ENCODE data around the gene HIVEP2. TPM values are rescaled to one million over a fixed set of nuclear protein-coding genes. Genes with fewer than 3 reads are reported as not detected.

The HIVEP2 gene
- total and polyA plus RNA-seq, 2 donors (not counting 1 experiment from before 2014, with no cell fraction given), result 5.0 to 14.4 TPM

DNA sequence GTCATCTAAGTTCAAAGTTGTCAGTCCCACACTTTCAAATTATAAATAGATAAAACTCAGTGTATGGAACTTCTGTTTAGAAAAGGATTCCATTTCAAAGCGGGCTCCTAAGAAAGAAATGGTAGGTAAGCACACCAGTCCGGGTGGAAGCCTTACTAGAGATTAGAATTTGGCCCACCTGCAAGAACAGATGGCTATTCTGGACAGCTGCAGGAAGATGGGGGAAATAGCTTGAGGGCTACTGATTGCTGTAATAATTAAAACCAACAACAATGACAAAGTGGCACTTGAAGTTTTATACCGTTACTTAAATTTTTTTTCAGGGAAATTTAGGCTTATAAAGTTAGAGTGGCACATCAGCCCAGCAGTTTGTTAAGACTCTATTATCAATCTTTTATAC is 83.3 kb downstream of the HIVEP2 start:
- TF ChIP-seq EZH2 (IDR thresholded peaks at IDR 0.05; ENCODE audit: low read length, missing control alignments), result no peak
- TF ChIP-seq CTCF (conservative IDR thresholded peaks at IDR 0.05 in 1 of 2, IDR thresholded peaks at IDR 0.05 in 1 of 2; ENCODE audit: low read depth in 1 of 2, low read length in 2 of 2), result no peak
- Histone ChIP-seq H4K20me1 (ENCODE audit: control insufficient read depth, extremely low read depth, insufficient read depth, low read length) (no peaks in the 10 kb centered on the region), H3K4me1 (ENCODE audit: control insufficient read depth, extremely low read depth, insufficient read depth, low read length) (no peaks in the 10 kb centered on the region), H3K27ac (ENCODE audit: insufficient read depth, low read length) (no peak overlapping the region), H3K9me3 (ENCODE audit: control insufficient read depth, insufficient read depth, low read depth, low read length) (no peaks in the 10 kb centered on the region), H3K79me2 (ENCODE audit: control insufficient read depth, insufficient read depth, low read length) (no peaks in the 10 kb centered on the region), H2AFZ (ENCODE audit: low read length) (no peak overlapping the region), H3K36me3 (ENCODE audit: control insufficient read depth, insufficient read depth, low read length) (no peaks in the 10 kb centered on the region), H3K9ac (ENCODE audit: insufficient read depth, low read length) (no peak overlapping the region), H3K27me3 (ENCODE audit: control insufficient read depth, insufficient read depth, low read length) (no peaks in the 10 kb centered on the region), H3K4me2 (ENCODE audit: extremely low read depth, insufficient read depth, low read length) (no peak overlapping the region), H3K4me3 (replicated peaks in 1 of 4; ENCODE audit: control extremely low read depth in 1 of 4, insufficient read depth in 1 of 4, low read depth in 3 of 4, low read length in 4 of 4) (no peak overlapping the region)
- no peak for DNase-seq (ENCODE audit: low read depth in 2 of 2)

- Histone ChIP-seq H3K79me2 (ENCODE audit: control insufficient read depth, insufficient read depth, low read length) (no peaks in the 10 kb centered on the region), H3K4me1 (ENCODE audit: control insufficient read depth, extremely low read depth, insufficient read depth, low read length) (no peaks in the 10 kb centered on the region), H3K4me3 (replicated peaks in 1 of 4; ENCODE audit: control extremely low read depth in 1 of 4, insufficient read depth in 1 of 4, low read depth in 3 of 4, low read length in 4 of 4) (no peak overlapping the region), H3K4me2 (ENCODE audit: extremely low read depth, insufficient read depth, low read length) (no peak overlapping the region), H4K20me1 (ENCODE audit: control insufficient read depth, extremely low read depth, insufficient read depth, low read length) (no peaks in the 10 kb centered on the region), H3K9ac (ENCODE audit: insufficient read depth, low read length) (no peak overlapping the region), H3K27me3 (ENCODE audit: control insufficient read depth, insufficient read depth, low read length) (no peaks in the 10 kb centered on the region), H3K9me3 (ENCODE audit: control insufficient read depth, insufficient read depth, low read depth, low read length) (no peaks in the 10 kb centered on the region), H2AFZ (ENCODE audit: low read length) (no peak overlapping the region), H3K36me3 (ENCODE audit: control insufficient read depth, insufficient read depth, low read length) (no peaks in the 10 kb centered on the region), H3K27ac (ENCODE audit: insufficient read depth, low read length) (no peak overlapping the region)
- DNase-seq (ENCODE audit: low read depth in 2 of 2), result no peak
- TF ChIP-seq CTCF (conservative IDR thresholded peaks at IDR 0.05 in 1 of 2, IDR thresholded peaks at IDR 0.05 in 1 of 2; ENCODE audit: low read depth in 1 of 2, low read length in 2 of 2), result no peak
- no peak for TF ChIP-seq EZH2 (IDR thresholded peaks at IDR 0.05; ENCODE audit: low read length, missing control alignments)
Measured at GRCh38 chr6:142860498-142860897, 84.5 kb downstream of the HIVEP2 start.

- Histone ChIP-seq H3K9me3 (ENCODE audit: control insufficient read depth, insufficient read depth, low read depth, low read length) (no peaks in the 10 kb centered on the region), H3K4me2 (ENCODE audit: extremely low read depth, insufficient read depth, low read length) (no peak overlapping the region), H3K27me3 (ENCODE audit: control insufficient read depth, insufficient read depth, low read length) (no peaks in the 10 kb centered on the region), H3K4me1 (ENCODE audit: control insufficient read depth, extremely low read depth, insufficient read depth, low read length) (peaks cover 2% of the 10 kb centered on the region), H4K20me1 (ENCODE audit: control insufficient read depth, extremely low read depth, insufficient read depth, low read length) (no peaks in the 10 kb centered on the region), H3K9ac (ENCODE audit: insufficient read depth, low read length) (no peak overlapping the region), H3K27ac (ENCODE audit: insufficient read depth, low read length) (no peak overlapping the region), H2AFZ (ENCODE audit: low read length) (no peak overlapping the region), H3K36me3 (ENCODE audit: control insufficient read depth, insufficient read depth, low read length) (no peaks in the 10 kb centered on the region), H3K4me3 (replicated peaks in 1 of 4; ENCODE audit: control extremely low read depth in 1 of 4, insufficient read depth in 1 of 4, low read depth in 3 of 4, low read length in 4 of 4) (no peak overlapping the region), H3K79me2 (ENCODE audit: control insufficient read depth, insufficient read depth, low read length) (peaks cover 1% of the 10 kb centered on the region)
- TF ChIP-seq EZH2 (IDR thresholded peaks at IDR 0.05; ENCODE audit: low read length, missing control alignments) (no peak), CTCF (conservative IDR thresholded peaks at IDR 0.05 in 1 of 2, IDR thresholded peaks at IDR 0.05 in 1 of 2; ENCODE audit: low read depth in 1 of 2, low read length in 2 of 2) (no peak)
- no peak for DNase-seq (ENCODE audit: low read depth in 2 of 2)
Measured at GRCh38 chr6:142857796-142858555, 87.0 kb downstream of the HIVEP2 start.

Measured in fibroblast of lung (primary cell).